Upper lobe of left lung (tissue), 6 donors: Measurements from ENCODE around the gene GLRX5. TPM values are rescaled to one million over a fixed set of nuclear protein-coding genes. Genes with fewer than 3 reads are reported as not detected.
A peak's percentile ranks its signal among the peaks of the same experiment; 100 is the strongest.
"Not testable (repeated sequence)": the region's sequence is repeated elsewhere in the genome, so short reads cannot be mapped to it uniquely, and the experiment has no call there.

ENCODE experiments used
- ATAC-seq, 2 donors: fragments of 200-7000 bp; cut with Tn5 transposase; one replicate each; pipeline ENCODE4 v1.9.1; 2022; ENCODE audit warnings: mild to moderate bottlenecking in 2 of 2, moderate library complexity in 2 of 2; ENCODE audit not compliant: low FRiP score in 2 of 2
- DNase-seq, 2 donors: peaks; one replicate each; pipeline ENCODE4 v3.0.0-alpha.2; 2019 to 2020
- H3K27ac ChIP-seq, 4 donors: fragments of 200-600 bp; sonication (generic); one replicate each; pipeline ENCODE4 v1.5.1; 2016 to 2019
- H3K27me3 ChIP-seq, 4 donors: fragments of 200-600 bp; sonication (generic); one replicate each; pipeline ENCODE4 v1.5.1; 2017 to 2019
- H3K36me3 ChIP-seq, 4 donors: fragments of 200-600 bp; sonication (generic); one replicate each; pipeline ENCODE4 v1.5.1; 2016 to 2019
- H3K4me1 ChIP-seq, 4 donors: fragments of 200-600 bp; sonication (generic); one replicate each; pipeline ENCODE4 v1.5.1; 2018 to 2019
- H3K4me3 ChIP-seq, 4 donors: fragments of 200-600 bp; sonication (generic); one replicate each; pipeline ENCODE4 v1.5.1; 2017 to 2019; ENCODE audit warnings: mild to moderate bottlenecking in 2 of 4, moderate library complexity in 1 of 4
- H3K9me3 ChIP-seq, 4 donors: fragments of 200-600 bp; sonication (generic); one replicate each; pipeline ENCODE4 v1.5.1; 2018 to 2019
- CTCF ChIP-seq, 6 experiments: fragments of 450-650 bp in 4 of 6; fragments of 200-600 bp in 2 of 6; sonication (generic) in 2 of 6; IDR thresholded peaks; one replicate each; pipeline ENCODE4 v1.5.1; 2016 to 2019; ENCODE audit warnings: antibody characterized with exemption in 6 of 6
- EP300 ChIP-seq, 4 donors: sonication (generic); formaldehyde crosslinking; IDR thresholded peaks; one replicate each; pipeline ENCODE4 v1.5.1; 2017; ENCODE audit warnings: antibody characterized with exemption in 4 of 4, control low read depth in 2 of 4
- POLR2A ChIP-seq, 4 donors: fragments of 450-650 bp; IDR thresholded peaks; one replicate each; pipeline ENCODE4 v1.5.1; 2016 to 2017; ENCODE audit warnings: antibody characterized with exemption in 4 of 4, mild to moderate bottlenecking in 2 of 4
- POLR2AphosphoS5 ChIP-seq, 2 donors: sonication (generic); formaldehyde crosslinking; IDR thresholded peaks; one replicate each; pipeline ENCODE4 v1.5.1; 2017; ENCODE audit warnings: antibody characterized with exemption in 2 of 2
- WGBS, 2 donors: methylation state at CpG; one replicate each; pipeline ENCODE4 v1.1.5; 2017 to 2018; 5-methylcytosine and 5-hydroxymethylcytosine counted together
- total RNA-seq, 6 donors: library from RNA; depleted of rRNA in 4 of 6; stranded (reverse); fragments of >200 nt in 4 of 6; gene quantifications; one replicate each; pipeline versions ENCODE4 v1.1.0 to v1.2.1, GENCODE V29; 2016 to 2021
- donor health status: DM: no; HTN: no; CAD: no; lungs with moderate emphysema.
- donor health status: DM: no; HTN: yes; CAD: no; lungs with severe emphysema.

Gene GLRX5
- total RNA-seq, 6 donors from 2014 or later, result 12.6 to 34.8 (median 25.0) TPM

- Histone ChIP-seq H3K36me3 (no peaks in the 10 kb centered on the region), H3K4me1 (no peaks in the 10 kb centered on the region), H3K4me3 (no peak overlapping the region), H3K27me3 (no peaks in the 10 kb centered on the region), H3K9me3 (no peaks in the 10 kb centered on the region), H3K27ac (no peak overlapping the region)
- 96 to 98% methylated on average over 7 of the region's 7 CpGs for WGBS, 2 donors
- TF ChIP-seq POLR2A (IDR thresholded peaks at IDR 0.05) (no peak), POLR2AphosphoS5 (IDR thresholded peaks at IDR 0.05) (no peak), CTCF (IDR thresholded peaks at IDR 0.05) (no peak), EP300 (IDR thresholded peaks at IDR 0.05) (no peak)
- DNase-seq (no peak), ATAC-seq (no peak)
These were observed 38.5 kb downstream of the GLRX5 start for GRCh38 chr14:95573313-95573712.

- 32 to 55% methylated on average over 3 of the region's 3 CpGs for WGBS, 2 donors
- no peak overlapping the region for H3K4me3 ChIP-seq
These were observed 41.1 kb downstream of the GLRX5 start for GRCh38 chr14:95575840-95576473.

GRCh38 chr14:95577067-95577800, 42.4 kb downstream of the GLRX5 start:
- ATAC-seq, result peak in 1 of 2 donors; percentile 40
- H3K27me3 ChIP-seq, result no peaks in the 10 kb centered on the region
- H3K9me3 ChIP-seq, result no peaks in the 10 kb centered on the region
- H3K4me1 ChIP-seq, result no peaks in the 10 kb centered on the region
- no peaks in the 10 kb centered on the region for H3K36me3 ChIP-seq
- TF ChIP-seq POLR2A (IDR thresholded peaks at IDR 0.05) (no peak), CTCF (IDR thresholded peaks at IDR 0.05) (no peak), EP300 (IDR thresholded peaks at IDR 0.05) (no peak), POLR2AphosphoS5 (IDR thresholded peaks at IDR 0.05) (no peak)
- H3K4me3 ChIP-seq, result no peak overlapping the region
- no peak for DNase-seq
- H3K27ac ChIP-seq, result no peak overlapping the region
- WGBS, 2 donors, result 73 to 81% methylated on average over 12 of the region's 12 CpGs

More at GRCh38 chr14:95575840-95576473, 41.1 kb downstream of the GLRX5 start:
- H3K4me1 ChIP-seq, result no peaks in the 10 kb centered on the region
- H3K9me3 ChIP-seq, result no peaks in the 10 kb centered on the region
- DNase-seq (no peak), ATAC-seq (no peak)
- H3K36me3 ChIP-seq, result no peaks in the 10 kb centered on the region
- no peaks in the 10 kb centered on the region for H3K27me3 ChIP-seq
- TF ChIP-seq POLR2AphosphoS5 (IDR thresholded peaks at IDR 0.05) (no peak), EP300 (IDR thresholded peaks at IDR 0.05) (no peak), POLR2A (IDR thresholded peaks at IDR 0.05) (no peak), CTCF (IDR thresholded peaks at IDR 0.05) (no peak)
- no peak overlapping the region for H3K27ac ChIP-seq

- no peaks in the 10 kb centered on the region for H3K27me3 ChIP-seq
- no peaks in the 10 kb centered on the region for H3K4me1 ChIP-seq
- TF ChIP-seq EP300 (IDR thresholded peaks at IDR 0.05) (no peak), POLR2AphosphoS5 (IDR thresholded peaks at IDR 0.05) (no peak), CTCF (IDR thresholded peaks at IDR 0.05) (no peak), POLR2A (IDR thresholded peaks at IDR 0.05) (no peak)
- no peak overlapping the region for H3K4me3 ChIP-seq
- DNase-seq (no peak), ATAC-seq (no peak)
- H3K27ac ChIP-seq, result no peak overlapping the region
- 2 to 6% methylated on average over 3 of the region's 3 CpGs for WGBS, 2 donors
- no peaks in the 10 kb centered on the region for H3K36me3 ChIP-seq
- no peaks in the 10 kb centered on the region for H3K9me3 ChIP-seq
These were observed 43.0 kb downstream of the GLRX5 start for GRCh38 chr14:95577870-95578269.

- not testable (repeated sequence) for H3K27ac ChIP-seq, H3K9me3 ChIP-seq, ATAC-seq, H3K4me3 ChIP-seq, H3K27me3 ChIP-seq, H3K36me3 ChIP-seq, H3K4me1 ChIP-seq, DNase-seq
- WGBS, 2 donors, result 74 to 85% methylated on average over 8 of the region's 8 CpGs
These were observed 49.2 kb downstream of the GLRX5 start for GRCh38 chr14:95583836-95584617.
